ENCODE data around the gene HOXB3.

HOXB3 gene

DNA sequence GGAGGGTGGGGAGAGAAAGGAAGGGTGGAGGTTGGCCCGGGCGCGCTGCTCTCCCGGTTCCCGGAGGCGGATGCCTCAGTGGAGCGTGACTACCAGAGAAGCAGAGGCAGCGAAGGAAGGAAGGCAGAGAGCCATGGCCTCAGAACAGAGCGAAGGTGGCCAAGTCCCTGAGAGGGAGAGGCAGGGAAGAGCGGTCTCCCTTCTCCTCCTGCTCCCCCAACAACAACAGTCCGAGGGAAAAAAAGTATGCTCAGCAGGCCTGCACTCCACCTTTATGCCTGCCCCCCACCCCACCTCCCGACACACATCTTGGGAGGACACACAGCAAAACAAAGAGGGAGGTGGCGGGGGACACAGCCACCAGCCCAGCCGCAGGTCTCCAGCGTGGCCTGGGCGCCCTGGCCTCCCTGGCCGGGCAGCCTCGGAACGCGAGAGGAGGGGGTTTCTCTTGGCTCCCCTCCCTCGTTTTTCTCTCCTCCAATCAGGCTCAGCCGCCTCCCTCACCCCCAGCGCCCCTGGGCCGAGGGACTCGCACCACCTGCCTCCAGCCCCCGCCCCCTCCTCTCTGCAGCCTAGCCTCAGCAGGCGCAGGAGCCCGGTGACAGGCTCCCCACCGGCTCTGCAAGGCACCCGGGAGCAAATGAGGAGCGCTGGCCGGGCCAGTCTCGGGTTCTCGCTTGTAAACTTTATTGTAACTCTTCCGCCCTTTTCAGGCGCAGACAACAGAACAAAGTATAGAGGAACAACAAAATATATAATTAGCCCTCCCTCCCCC is 21.8 kb upstream of the HOXB3 start:
- DNase-seq, result peak; percentile 80

GRCh38 chr17:48611213-48611612 is 21.2 kb upstream of the HOXB3 start:
- no peak for DNase-seq

DNA sequence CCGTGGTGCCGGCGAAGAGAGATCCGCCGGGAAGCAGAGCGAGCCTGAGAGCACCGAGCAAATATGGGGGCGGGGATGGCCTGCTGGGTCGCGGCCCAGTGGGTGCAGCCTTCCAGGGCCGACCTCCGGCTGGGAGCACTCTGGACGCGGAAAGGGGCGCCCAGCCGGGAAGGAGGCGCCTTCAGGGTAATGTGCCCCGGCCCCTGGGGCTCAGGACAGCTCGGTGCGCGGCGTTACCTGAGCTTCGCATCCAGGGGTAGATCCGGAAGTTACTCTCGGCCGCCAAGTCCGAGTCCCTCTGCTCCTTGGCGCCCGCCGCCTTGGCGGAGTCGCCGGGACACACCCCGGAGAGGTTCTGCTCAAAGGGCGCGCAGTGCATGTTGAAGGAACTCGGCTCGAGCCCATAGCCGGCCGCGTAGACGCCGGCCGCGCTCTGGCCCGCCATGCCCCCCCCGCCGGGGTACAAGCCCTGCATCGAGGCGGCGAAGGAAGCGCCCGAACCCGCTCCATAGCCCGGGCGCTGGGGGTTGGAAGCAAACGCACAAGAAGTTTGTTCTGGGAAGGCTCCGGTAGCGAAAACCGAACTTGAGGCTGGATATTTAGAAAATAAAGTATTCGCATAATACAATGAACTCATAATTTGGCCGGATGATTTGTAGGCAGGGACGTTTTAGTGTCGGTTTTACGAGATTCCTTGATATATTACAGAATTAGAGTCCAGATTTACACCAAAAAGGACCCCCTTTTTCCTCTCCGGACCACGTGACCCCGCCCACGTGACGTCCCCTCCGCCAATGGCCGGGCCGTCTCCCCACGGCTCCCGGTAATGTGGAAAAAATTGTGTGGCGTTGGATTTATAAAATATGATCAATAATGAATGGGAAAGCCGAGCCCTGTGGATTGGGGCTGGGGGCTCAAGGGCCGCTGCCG is 20.5 kb upstream of the HOXB3 start, which contains the start of gene HOXB7:
Gene HOXB7 (minus strand): TSS at position 736 of the 930 bp plus-strand sequence. CDS start 99 bp downstream, at position 637.
- peak; percentile 61 for DNase-seq

DNA sequence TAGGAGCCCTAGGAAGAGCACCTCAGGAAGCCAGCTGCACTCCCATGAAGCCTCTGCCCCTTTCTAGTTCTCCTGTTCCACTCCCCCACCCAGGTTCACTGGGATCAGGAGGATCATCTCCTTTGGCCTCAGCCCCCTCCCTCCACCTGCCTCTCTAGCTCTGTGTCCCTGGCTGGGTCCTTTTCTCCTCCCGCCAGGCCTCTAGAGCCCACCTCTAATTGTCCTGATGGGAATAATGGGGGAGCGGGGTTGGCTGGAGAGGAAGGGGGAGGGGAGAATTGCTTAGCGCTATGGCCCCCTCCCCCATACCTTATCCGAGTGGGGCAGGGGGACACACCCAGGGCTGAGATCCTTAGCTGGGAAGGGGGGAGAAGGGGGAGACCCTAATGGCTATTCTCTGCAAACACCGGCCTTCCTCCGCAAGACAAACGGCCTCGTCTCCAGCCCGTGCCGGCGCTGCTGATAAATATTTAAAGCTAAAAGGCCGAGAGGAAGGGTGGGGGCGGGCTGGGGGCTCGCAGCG is 19.8 kb upstream of the HOXB3 start:
- DNase-seq, result no peak

- DNase-seq, result no peak
These were observed 19.0 kb upstream of the HOXB3 start for GRCh38 chr17:48609033-48609432.

GRCh38 chr17:48608494-48608834 is 18.4 kb upstream of the HOXB3 start:
- DNase-seq, result no peak

DNA sequence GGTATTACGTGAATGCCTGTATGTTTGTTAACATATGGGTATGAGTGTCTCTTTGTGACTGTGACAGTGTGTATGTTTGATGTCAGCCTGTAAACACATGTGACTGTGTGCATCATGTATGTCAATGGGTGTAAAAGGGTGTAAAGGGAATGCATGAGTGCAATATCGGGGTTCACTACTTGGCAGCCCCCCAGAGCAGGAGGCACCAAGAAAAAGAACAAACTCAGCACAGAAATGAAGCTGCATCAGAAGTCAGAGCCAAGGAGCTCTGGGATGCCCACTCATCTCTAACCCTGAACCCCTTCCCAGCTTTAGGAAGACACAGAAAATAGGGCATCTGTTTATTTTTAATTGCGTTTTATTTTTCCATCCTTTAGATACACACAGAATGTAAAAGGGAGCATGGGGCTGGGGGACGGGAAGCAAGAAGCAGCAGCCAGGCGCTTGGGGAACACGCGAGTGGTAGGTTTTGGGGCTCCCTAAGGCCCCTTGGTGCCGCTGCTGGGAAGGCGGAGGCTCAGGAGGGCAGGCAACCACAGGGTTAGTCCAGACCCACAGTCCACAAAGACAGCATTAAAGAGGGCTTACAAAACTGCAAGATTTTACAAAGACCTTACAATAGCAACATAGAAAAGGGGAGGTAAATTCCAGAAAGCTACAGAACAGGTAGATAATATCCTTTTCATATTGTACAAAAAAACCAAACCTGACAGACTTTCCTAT is 17.0 kb upstream of the HOXB3 start:
- DNase-seq, result no peak

DNA sequence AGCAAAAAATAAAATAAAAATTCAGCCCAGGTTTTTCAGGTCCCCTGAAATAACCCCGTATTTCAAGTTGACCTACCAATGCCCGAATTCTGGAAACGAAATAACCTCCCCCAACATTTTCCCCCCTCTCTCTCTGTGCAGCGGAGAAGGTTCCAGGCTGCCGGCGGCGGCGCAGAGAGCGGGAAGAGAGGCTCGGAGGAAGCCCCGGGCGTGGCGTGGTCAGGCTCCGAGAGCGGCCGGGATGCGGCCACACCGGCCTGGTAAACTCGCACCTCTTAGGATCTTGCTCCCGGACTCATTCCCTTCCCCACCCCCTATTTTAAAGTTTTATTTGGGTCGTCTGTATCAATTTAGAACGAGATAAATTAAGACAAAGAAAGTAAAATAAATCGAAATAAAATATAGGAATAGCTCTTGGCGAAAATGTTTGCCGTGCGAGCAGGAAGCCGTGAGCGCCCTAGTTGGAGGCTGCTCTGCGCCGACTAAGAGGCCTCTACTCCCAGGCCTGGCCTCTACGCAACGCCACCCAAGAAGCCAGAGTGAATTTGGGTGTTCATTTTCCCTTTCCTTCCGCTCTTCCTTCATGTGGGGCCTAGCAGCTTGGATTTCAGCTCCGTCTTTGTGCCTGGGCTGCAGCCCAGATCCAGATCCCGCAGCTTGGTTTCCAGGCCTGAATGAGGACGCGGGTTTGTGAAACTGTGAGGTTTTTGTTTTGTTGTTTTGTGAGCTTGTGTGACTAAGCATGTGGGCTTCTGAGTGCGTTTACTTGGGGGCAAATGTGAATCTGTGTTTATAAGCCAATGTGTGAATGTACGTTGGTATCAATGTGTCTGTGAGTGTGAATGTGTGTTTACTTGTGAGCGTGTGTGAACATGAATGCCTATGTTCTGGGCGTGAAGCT is 16.2 kb upstream of the HOXB3 start:
- no peak for DNase-seq

DNA sequence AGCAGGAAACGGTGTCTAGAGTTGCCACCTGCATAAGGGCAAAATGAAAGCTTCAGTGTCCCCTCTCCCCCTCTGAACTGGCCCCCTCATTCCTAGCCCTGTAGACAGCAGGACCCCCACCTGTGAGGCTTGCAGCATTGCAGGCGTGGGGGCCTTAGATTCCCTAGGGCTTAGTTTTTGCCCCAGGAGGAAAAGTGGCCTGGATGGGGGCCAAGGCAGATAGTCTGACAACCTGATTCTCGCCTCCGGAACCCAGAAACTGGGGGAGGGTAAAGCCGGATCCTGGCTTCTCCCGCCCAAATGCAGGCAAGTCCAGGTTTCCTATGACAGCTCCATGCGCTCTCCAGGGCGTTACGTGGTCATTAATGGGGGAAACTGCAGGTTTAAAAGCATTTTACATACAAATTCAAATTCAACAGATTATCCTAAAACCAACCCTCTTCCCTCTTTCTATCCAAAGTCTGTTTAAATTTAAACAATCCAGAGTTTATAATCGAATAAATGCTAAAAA is 15.4 kb upstream of the HOXB3 start:
- DNase-seq, result no peak

GRCh38 chr17:48604770-48605329 is 14.8 kb upstream of the HOXB3 start, which contains the start of gene HOXB6:
HOXB6 (minus strand) TSS chr17:48604986; CDS start chr17:48598150, 6,836 bp downstream.
- no peak for DNase-seq

- DNase-seq, result no peak
These were observed 14.1 kb upstream of the HOXB3 start for GRCh38 chr17:48603959-48604769.

- DNase-seq, result no peak
These were observed 11.7 kb upstream of the HOXB3 start for GRCh38 chr17:48601539-48602425.

GRCh38 chr17:48601207-48601538 is 11.1 kb upstream of the HOXB3 start:
- DNase-seq, result no peak

GRCh38 chr17:48600244-48601098 is 10.4 kb upstream of the HOXB3 start:
- no peak for DNase-seq

DNA sequence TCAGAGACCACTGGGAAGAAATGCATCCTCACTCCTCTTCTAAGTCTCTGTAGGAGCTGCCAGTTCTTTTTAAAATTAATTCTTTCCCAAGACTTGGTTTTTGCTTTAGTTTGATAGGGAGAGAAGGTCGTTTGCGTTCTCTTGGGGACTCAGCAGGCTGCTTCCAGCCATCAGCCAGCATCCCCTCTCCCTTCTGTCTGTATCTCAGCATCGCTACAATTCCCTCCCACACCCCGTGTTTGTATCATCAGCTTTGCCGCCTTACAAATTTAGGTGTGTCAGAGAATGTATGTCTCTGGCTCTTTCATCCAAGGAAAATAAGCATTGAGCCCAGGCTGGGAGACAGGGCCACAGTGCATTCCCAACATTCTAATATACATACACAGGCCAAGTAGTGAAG is 9.3 kb upstream of the HOXB3 start:
- DNase-seq, result no peak

- DNase-seq, result no peak
These were observed 8.7 kb upstream of the HOXB3 start for GRCh38 chr17:48598736-48599135.

DNA sequence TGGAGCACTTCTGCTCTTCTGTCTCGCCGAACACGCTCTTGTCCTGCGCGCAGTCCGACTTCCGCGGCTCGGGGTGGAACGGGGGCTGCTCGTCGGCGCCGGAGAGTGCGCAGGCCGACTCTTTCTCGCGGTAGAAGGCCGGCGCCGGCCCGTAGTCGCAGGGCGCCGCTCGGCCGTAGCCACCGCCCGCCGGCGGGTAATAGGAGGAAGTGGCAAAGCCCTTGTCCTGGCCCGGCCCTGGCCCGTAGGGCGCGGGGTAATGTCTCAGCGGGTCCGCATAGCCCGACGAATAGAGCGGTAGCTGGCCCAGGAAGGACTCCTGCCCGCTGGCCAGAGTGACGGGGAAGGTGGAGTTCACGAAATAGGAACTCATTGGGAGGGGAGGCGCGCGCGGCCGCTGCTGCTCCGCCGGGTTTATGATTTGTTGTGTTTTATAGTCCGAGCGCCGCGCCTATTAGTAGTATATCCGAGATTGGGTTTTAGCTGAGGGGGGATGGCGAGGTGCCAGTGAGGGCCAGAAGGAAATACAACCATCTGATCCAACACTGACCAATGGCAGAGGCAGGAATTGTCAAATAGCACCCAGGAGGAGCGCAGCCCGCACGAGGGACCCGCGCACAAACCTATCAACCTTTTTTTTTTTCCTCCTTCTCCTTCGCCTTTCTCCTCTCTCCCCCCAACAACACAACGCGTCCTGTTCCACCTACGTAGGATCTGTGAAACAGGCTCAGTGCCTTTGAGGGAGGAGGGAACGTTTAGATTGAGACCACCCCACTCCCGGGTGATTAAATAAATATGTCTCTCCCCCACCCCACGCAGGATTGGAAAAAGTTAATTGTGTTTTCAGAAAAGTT is 8.0 kb upstream of the HOXB3 start:
- peak; percentile 79 for DNase-seq

- no peak for DNase-seq
These were observed 7.4 kb upstream of the HOXB3 start for GRCh38 chr17:48597528-48597777.
